Measurements from ENCODE around the gene UGT2B17. TPM values are rescaled to one million over a fixed set of nuclear protein-coding genes. Genes with fewer than 3 reads are reported as not detected.
"Not testable (repeated sequence)": the region's sequence is repeated elsewhere in the genome, so short reads cannot be mapped to it uniquely, and the experiment has no call there.

Gene UGT2B17
- polyA plus RNA-seq (2013, experiment 1 of 2; ENCODE audit: insufficient read length), result not detected
- not detected for polyA plus RNA-seq (2013, experiment 2 of 2; ENCODE audit: insufficient read length)

DNA sequence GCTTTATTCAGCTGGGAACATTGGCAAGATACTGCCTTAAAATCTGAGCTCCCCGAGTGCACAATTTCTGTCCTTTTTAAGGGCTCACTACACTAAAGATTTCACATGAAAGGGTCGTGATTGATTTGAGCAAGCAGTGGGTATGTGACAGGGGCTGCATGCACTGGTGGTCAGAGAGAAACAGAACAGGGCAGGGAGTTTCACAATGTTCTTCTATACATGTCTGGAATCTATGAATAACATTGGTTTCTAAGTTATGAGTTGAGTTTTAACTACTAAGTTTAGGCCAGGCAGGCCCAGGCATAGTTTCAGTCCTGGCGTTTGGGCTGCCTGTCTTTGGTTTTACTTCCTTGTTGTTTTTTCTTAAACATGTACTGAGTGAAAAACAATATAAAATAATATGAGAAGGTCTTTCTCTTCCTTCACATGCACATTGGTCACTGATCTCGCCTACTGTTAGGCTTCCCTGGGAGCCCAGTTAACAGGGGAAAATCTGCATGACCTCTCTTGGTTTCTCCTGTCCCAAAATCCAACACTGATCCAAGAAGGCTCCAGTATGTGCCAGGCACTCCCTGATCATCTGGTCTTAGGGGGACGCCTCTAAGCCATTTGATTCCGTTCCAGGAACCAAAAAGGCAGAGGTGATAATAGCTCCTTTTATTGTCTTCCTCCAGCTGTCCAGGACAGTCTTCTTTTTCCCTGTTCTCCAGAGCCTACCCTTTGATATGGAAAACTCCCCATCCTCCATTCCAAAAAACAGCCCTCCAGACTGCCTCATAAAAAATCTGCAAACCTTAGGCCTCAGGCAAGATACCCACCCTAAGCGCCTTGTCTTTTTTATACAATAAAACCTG is at the start of gene UGT2B17:
Gene UGT2B17, minus strand, starts transcription at position 51 of the 854 bp plus-strand sequence. CDS start 7,838 bp downstream, outside the sequence.
- DNase-seq, result no peak

- DNase-seq, result not testable (repeated sequence)
Measured at GRCh38 chr4:68622731-68623130, 46.6 kb upstream of the UGT2B17 start.

- no peak for DNase-seq
Measured at GRCh38 chr4:68617003-68617698, 41.0 kb upstream of the UGT2B17 start.

GRCh38 chr4:68615699-68616422 is 39.7 kb upstream of the UGT2B17 start:
- no peak for DNase-seq

GRCh38 chr4:68613752-68614151 is 37.6 kb upstream of the UGT2B17 start:
- no peak for DNase-seq

DNA sequence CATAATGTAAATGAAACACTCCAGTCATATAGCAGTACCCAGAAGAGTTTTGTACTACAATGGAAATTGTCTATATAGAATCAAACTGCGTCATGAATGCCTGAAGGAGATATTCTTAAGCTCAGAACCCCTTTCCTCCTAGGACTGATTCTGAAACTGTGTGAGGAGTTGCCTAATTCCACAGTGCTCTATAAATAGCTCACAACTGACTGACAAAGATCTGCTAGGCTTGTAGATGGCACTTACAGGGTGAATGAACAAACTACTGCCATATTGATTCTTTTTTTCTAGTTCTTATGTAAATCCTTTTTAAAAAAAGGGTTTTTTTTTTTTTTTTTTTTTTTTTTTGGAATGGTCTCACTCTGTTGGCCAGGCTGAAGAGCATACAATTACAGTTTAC is 30.1 kb upstream of the UGT2B17 start:
- no peak for DNase-seq

DNA sequence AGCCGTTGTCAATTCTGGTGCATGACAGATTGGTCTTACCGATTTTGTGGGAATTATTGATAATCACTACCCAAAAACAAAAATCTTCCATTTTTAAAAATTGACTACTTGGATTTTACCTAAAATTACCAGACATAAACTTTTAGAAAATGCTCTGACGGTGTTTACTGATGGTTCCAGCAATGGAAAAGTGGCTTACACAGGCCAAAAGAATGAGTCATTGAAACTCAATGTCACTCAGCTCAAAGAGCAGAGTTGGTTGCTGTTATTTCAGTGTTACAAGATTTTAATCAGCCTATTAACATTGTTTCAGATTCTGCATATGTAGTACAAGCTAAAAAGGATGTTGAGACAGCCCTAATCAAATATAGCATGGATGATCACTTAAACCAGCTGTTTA is 23.0 kb upstream of the UGT2B17 start:
- no peak for DNase-seq

DNA sequence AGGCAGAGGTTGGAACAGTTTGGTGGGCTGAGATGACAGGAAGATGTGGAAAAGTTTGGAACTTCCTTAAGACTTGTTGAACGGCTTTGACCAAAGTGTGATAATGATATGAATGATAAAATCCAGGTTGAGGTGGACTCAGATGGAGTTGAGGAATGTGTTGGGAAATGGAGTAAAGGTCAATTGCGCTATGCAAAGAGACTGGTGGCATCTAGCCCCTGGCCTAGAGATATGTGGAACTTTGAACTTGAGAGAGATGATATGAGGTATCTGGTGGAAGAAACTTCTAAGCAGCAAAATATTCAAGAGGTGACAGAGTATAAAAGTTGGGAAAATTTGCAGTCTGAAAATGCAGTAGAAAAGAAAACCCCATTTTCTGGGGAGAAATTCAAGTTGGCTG is 21.4 kb upstream of the UGT2B17 start:
- DNase-seq, result no peak

DNA sequence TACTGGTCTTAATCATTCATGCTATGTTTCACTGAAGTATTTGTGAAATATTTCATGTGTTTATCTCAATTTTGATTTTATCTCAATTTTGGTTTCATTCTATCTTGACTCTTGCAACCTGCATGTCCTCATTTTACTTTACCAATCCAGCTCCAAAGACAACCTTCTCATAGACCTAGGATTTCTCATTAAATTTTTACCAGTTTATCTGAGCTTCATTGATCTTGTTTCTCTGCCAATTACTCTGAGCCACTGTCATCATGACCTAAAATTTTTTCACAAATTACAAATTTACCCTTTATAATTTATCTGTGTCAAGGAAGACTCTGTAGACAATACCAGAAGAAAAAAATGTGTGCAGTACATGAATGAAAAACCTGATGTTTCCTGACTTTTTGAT is 18.6 kb upstream of the UGT2B17 start:
- DNase-seq, result no peak

DNA sequence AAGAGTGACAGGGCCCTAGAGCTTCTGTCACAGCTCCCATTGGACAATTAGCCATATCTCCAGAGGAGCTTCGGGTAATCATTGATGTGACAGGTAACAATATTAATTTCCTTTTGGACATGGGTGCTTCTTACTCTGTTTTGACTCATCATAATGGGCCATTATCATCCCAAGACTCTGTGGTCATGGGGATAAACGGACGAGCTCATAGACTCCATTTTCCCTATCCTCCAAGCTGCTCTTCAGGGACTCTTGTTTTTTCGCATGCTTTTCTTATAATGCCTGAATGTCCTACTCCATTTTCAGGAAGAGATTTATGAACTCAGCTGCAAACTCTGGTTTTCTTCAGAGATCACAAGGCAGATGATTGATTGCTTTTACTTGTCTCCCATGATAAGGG is 17.0 kb upstream of the UGT2B17 start:
- DNase-seq, result no peak

DNA sequence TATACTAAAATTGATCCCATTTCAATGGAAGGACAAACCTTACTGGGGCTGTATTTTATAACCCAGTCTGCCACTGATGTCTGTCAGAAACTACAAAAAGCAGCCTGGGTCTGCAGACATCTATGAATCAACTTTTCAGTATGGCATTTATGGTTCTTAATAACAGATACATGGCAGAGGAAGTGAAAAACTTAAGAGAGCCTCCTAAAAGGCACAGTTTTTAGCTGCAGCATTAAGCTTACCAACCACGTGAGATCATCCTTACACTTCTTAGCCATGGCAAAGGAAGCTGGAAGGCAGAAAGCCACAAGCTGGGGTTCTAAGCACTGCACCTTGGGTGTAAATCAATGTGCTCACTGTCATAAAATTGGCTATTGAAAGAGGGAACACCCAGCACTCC is 16.6 kb upstream of the UGT2B17 start:
- DNase-seq, result no peak

GRCh38 chr4:68591204-68591603 is 15.1 kb upstream of the UGT2B17 start:
- no peak for DNase-seq

DNA sequence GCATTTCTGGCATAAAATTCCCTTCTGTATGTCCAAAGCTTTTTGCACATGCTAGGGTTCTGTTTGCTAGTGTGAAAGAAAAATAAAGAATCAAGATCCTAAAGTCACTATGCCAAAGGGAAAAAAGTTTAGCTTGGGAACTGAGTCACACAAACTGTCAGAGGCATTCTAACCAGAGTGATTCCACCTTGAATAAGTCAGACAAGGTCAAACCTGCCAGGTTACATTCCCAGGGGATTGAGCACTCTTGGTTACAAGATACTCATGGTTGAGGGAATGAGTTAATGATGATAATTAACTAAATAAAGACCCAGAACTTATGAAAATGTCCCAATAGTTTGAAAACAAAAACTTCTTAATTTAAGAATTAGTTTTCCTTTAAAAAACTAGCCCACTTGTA is 13.7 kb upstream of the UGT2B17 start:
- DNase-seq, result no peak

DNA sequence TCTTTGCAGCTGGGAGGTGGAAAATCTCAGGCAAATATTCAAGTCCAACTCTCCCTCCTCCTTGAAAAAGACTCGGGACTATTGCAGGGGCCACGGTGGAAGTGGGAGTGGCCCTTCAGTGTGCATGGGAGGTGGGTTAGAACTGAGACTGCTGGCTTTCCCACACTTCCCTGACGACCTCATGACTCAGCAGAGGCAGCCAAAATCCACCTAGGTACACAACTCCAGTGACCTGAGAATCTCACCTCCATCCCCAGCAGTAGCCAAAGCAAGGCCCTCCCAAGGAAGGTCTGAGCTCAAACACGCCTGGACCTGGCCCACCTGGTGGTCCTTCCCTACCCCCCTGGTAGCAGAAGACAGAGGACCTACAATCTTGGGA is 6.2 kb upstream of the UGT2B17 start:
- no peak for DNase-seq

DNA sequence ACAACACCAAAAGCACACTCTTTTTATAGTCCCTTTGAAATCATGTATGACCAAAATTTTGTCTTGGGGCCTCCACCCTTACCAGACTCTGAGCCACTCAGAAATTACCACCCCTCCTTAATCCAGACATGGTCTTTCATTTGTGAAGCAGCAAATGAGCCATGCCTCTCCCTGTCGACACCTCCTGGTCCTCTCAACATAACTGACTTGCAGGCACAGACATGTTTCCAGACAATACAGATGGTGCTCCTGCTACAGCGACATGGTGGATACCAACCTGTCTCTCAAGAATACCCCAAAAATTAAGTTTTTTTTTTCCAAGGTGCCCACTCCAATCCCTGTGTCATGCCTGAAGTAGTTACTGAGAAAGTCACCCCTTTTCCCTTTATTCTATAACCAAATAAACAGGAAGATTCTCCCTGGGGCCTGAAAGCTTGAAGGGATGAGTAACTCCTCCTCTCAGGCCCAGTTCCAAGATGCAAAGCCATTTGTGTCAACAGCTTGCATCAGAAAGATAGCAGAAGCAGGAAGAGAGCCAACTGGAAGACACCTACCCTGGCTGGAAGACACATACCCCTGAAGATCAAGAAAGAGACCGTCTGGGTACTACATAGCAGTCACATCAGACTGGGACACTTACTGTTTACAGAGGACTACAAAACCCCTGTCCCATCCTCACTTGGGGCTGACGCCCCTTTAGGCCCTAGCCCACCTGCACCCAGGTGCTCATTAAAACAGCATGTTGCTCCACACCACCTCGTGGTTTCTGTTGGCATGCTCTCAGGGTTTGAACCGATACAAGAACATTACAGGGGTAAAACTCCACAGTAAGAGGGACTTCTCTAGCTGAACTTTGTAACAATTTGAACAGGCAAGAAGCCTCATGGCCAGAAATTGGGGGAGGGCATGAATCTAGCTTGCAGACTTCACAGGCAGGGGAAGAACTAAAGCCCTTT is 5.5 kb upstream of the UGT2B17 start:
- DNase-seq, result no peak

- no peak for DNase-seq
Measured at GRCh38 chr4:68577590-68577989, 1.5 kb upstream of the UGT2B17 start.

DNA sequence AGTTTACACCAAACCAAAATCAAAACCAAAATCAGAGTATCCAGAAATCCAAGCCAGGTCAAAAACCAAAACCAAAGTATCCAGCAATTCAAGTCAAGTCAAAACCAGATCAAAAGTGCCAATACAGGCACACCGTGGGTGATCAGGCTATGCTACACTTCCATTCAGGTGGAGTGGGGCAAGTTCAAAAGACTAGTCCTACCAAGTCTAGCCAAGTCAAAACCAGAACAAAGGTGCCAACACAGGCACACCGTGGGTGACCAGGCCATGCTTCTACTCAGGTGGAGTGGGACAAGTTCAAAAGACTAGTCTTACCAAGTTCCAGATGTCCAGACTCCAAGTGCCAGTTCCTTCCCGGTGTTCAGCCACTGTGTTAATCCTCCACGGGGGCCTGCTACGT is 486 bp downstream of the UGT2B17 start:
- not testable (repeated sequence) for DNase-seq

GRCh38 chr4:68575081-68575480 is 1.0 kb downstream of the UGT2B17 start:
- no peak for DNase-seq

DNA sequence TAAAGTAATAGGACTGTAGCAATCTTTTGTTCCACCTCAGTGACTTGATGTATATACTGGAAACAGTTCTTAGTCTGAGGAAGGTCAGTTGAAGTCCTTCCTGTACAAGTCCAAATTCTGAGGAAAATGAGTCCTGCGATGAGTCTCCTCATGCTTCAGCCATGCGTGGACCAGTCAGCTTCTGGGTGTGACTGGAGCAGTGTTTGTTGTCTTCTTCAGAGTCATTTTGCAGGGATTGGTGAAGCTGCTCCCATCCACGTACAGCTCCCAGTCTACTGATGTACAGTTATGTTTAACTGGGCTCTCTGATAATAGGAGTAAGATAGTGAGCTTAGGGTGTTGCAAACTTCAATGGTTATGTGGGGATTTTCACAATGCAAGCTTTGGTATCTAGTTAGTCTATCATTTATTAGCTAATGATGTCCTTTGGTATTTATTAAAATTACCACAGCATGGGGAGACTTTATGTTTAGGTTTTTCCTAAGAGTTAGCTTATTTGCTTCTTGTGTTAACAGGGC is 3.4 kb downstream of the UGT2B17 start:
- no peak for DNase-seq

GRCh38 chr4:68570122-68570507 is 6.0 kb downstream of the UGT2B17 start:
- DNase-seq, result no peak

- no peak for DNase-seq
Measured at GRCh38 chr4:68569466-68570121, 6.5 kb downstream of the UGT2B17 start.

All from fibroblast of skin of abdomen (primary cell).